Smooth muscle cell (in vitro differentiated cells): ENCODE results near the gene SSH3. TPM values are rescaled to one million over a fixed set of nuclear protein-coding genes. Genes with fewer than 3 reads are reported as not detected.

ENCODE experiments used
- DNase-seq: peaks from one replicate; lab custom pipeline; 2025; ENCODE audit not compliant: unreplicated experiment; lab: John Stamatoyannopoulos, UW
- H2AFZ ChIP-seq: fragments of 200-600 bp; sonication (generic); 2 replicates; pipeline ENCODE4 v1.6.0; 2016; ENCODE audit warnings: antibody characterized with exemption, low read depth, mild to moderate bottlenecking
- H3F3A ChIP-seq: fragments of 200-600 bp; sonication (generic); 2 replicates; pipeline ENCODE4 v1.6.0; 2017; ENCODE audit warnings: antibody characterized with exemption, low read depth
- H3K27ac ChIP-seq: fragments of 200-600 bp; sonication (generic); 2 replicates; pipeline ENCODE4 v1.5.1; 2016; ENCODE audit warnings: low read depth, mild to moderate bottlenecking
- H3K27me3 ChIP-seq: fragments of 200-600 bp; sonication (generic); 2 replicates; pipeline ENCODE4 v1.6.1; 2016; ENCODE audit warnings: low read depth, mild to moderate bottlenecking
- H3K36me3 ChIP-seq: fragments of 200-600 bp; sonication (generic); 2 replicates; pipeline ENCODE4 v1.5.1; 2016; ENCODE audit warnings: low read depth
- H3K4me1 ChIP-seq: fragments of 200-600 bp; sonication (generic); 2 replicates; pipeline ENCODE4 v1.5.1; 2016; ENCODE audit warnings: low read depth
- H3K4me2 ChIP-seq: fragments of 200-600 bp; sonication (generic); 2 replicates; pipeline ENCODE4 v1.6.0; 2016; ENCODE audit warnings: mild to moderate bottlenecking
- H3K4me3 ChIP-seq: fragments of 200-600 bp; sonication (generic); 2 replicates; pipeline ENCODE4 v1.5.1; 2016; ENCODE audit warnings: mild to moderate bottlenecking
- H3K79me2 ChIP-seq: fragments of 200-600 bp; sonication (generic); 2 replicates; pipeline ENCODE4 v1.6.0; 2016; ENCODE audit warnings: low read depth, mild to moderate bottlenecking
- H3K9ac ChIP-seq: fragments of 200-600 bp; sonication (generic); 2 replicates; pipeline ENCODE4 v1.6.0; 2016; ENCODE audit warnings: low read depth
- H3K9me3 ChIP-seq: fragments of 200-600 bp; sonication (generic); replicated peaks from 2 replicates; pipeline ENCODE4 v1.5.1; 2016; ENCODE audit warnings: low read depth
- H4K20me1 ChIP-seq: fragments of 200-600 bp; sonication (generic); 2 replicates; pipeline ENCODE4 v1.6.0; 2016; ENCODE audit warnings: low read depth
- CTCF ChIP-seq: fragments of 200-600 bp; sonication (generic); IDR thresholded peaks from 2 replicates; pipeline ENCODE4 v1.5.1; 2017; ENCODE audit warnings: borderline replicate concordance, mild to moderate bottlenecking, antibody characterized with exemption; ENCODE audit not compliant: insufficient read depth, poor library complexity, severe bottlenecking
- whole genome bisulfite sequencing: methylation state at CpG from one replicate; pipeline ENCODE4 v1.1.7; 2016; ENCODE audit warnings: low lambda C conversion rate; 5-methylcytosine and 5-hydroxymethylcytosine counted together
- polyA plus RNA-seq: library from polyadenylated mRNA; unstranded; fragments of >200 nt; fragmentation: Nextera tagmentation; extraction: Ambion mirVana; gene quantifications from 2 replicates; pipeline ENCODE4 v1.2.1, GENCODE V29; 2016
- total RNA-seq: library from RNA; depleted of rRNA; stranded (reverse); fragments of >200 nt; gene quantifications from 2 replicates; pipeline ENCODE4 v1.2.3, GENCODE V29; 2014

The SSH3 gene
- total and polyA plus RNA-seq, 2 experiments from 2014 or later: 23.9 to 29.3 TPM

GRCh38 chr11:67289651-67290479, 13.5 kb upstream of the SSH3 start:
- Histone ChIP-seq H3K4me2 (peak overlapping the region; percentile 98), H3K9ac (peak overlapping the region; percentile 56), H3K27me3 (no peaks in the 10 kb centered on the region), H3K79me2 (peaks cover 53% of the 10 kb centered on the region), H3K9me3 (no peaks in the 10 kb centered on the region), H2AFZ (no peak overlapping the region), H3K36me3 (peaks cover 5% of the 10 kb centered on the region), H4K20me1 (peaks cover 27% of the 10 kb centered on the region), H3K4me1 (peaks cover 17% of the 10 kb centered on the region), H3K27ac (peak overlapping the region; percentile 42), H3K4me3 (peak overlapping the region; percentile 94), H3F3A (peaks cover 9% of the 10 kb centered on the region)
- TF ChIP-seq CTCF: no peak
- 46% methylated on average over 32 of the region's 36 CpGs for WGBS
- no peak for DNase-seq

GRCh38 chr11:67290801-67291200, 12.5 kb upstream of the SSH3 start:
- H3K4me3 ChIP-seq: no peak overlapping the region
- H3K4me2 ChIP-seq: peak overlapping the region; percentile 98
- no peaks in the 10 kb centered on the region for H3K27me3 ChIP-seq
- DNase-seq: no peak
- WGBS: 75% methylated on average over 7 of the region's 7 CpGs
- no peak overlapping the region for H3K9ac ChIP-seq
- H3K36me3 ChIP-seq: peaks cover 9% of the 10 kb centered on the region
- peaks cover 29% of the 10 kb centered on the region for H4K20me1 ChIP-seq
- H3K79me2 ChIP-seq: peaks cover 62% of the 10 kb centered on the region
- TF ChIP-seq CTCF: no peak
- H3F3A ChIP-seq: peaks cover 9% of the 10 kb centered on the region
- no peak overlapping the region for H2AFZ ChIP-seq
- H3K27ac ChIP-seq: peak overlapping the region; percentile 38
- H3K9me3 ChIP-seq: peaks cover 5% of the 10 kb centered on the region
- H3K4me1 ChIP-seq: peaks cover 17% of the 10 kb centered on the region

- Histone ChIP-seq H3K27me3 (no peaks in the 10 kb centered on the region), H3K79me2 (peaks cover 71% of the 10 kb centered on the region), H3K4me2 (peak overlapping the region; percentile 70), H3K36me3 (peaks cover 17% of the 10 kb centered on the region), H3K27ac (peak overlapping the region; percentile 85), H2AFZ (no peak overlapping the region), H3F3A (peaks cover 9% of the 10 kb centered on the region), H3K4me3 (no peak overlapping the region), H4K20me1 (peaks cover 37% of the 10 kb centered on the region), H3K9me3 (peaks cover 9% of the 10 kb centered on the region), H3K9ac (peak overlapping the region; percentile 63), H3K4me1 (peaks cover 17% of the 10 kb centered on the region)
- 98% methylated on average over 33 of the region's 33 CpGs for WGBS
- no peak for TF ChIP-seq CTCF
- no peak for DNase-seq
Measured at GRCh38 chr11:67291481-67292381, 11.6 kb upstream of the SSH3 start.
